ENCODE results near the gene ADAM8.

GRCh38 chr10:133230387-133231195, 46.1 kb downstream of the ADAM8 start:
- TF ChIP-seq CTCF (IDR thresholded peaks at IDR 0.05 in 2 of 3, conservative IDR thresholded peaks at IDR 0.05 in 1 of 3; ENCODE audit: control insufficient read depth in 2 of 3, extremely low read depth in 1 of 3, insufficient read depth in 1 of 3, low read depth in 3 of 3, low read length in 3 of 3) = no peak
- no peak for TF ChIP-seq EP300 (IDR thresholded peaks at IDR 0.05; ENCODE audit: borderline replicate concordance in 1 of 2, control insufficient read depth in 1 of 2, low read depth in 2 of 2, low read length in 2 of 2)
- TF ChIP-seq RAD51 (IDR thresholded peaks at IDR 0.05) = no peak
